SHP77 treated with DMSO at 0.1 percent for 48 hours (cell line): Measurements from ENCODE around the gene CPB1.
"Not testable (repeated sequence)": the region's sequence is repeated elsewhere in the genome, so short reads cannot be mapped to it uniquely, and the experiment has no call there.

ENCODE experiments used
- DNase-seq: peaks from one replicate; lab custom pipeline; 2025; lab: John Stamatoyannopoulos, UW

CPB1 gene

DNA sequence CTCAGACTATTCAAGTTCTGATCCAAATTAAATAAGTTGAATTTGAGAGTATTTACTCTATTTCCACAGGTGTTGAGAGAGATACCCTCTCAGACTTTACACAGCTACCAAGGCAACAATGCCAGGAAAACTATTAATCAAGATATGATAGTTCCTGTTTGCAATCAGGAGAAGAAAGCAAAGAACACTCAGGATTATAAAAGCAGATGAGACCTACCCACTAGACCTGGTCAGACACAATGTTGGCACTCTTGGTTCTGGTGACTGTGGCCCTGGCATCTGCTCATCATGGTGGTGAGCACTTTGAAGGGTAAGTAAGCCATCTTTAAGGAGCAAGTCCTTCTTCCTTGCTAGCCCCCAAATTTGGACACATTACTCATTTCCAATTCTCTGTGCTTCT, at the start of gene CPB1:
TSS of gene CPB1 (plus strand) at position 227 of the 400 bp plus-strand sequence. CDS start at position 240, 13 bp downstream.
- no peak for DNase-seq

DNA sequence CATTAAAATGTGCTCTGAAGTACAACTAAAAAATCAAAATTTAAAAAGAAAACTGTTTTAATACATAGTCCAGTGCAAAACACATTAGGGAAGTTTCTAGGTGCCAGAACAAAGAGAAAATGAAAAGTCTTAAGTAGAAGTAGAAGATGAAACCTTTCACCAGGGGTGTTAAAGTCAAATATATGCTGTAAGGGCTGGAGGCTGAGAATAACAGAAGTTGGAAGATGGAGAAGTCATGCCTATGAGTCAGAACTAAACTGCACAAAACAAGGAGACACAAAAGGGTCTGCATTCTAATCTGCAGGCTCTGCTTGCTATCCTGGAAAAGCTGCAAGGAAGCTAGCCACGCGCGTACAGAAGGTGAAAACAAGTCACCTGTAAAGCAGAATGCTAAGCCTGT, 48.7 kb upstream of the CPB1 start:
- DNase-seq, result no peak

DNA sequence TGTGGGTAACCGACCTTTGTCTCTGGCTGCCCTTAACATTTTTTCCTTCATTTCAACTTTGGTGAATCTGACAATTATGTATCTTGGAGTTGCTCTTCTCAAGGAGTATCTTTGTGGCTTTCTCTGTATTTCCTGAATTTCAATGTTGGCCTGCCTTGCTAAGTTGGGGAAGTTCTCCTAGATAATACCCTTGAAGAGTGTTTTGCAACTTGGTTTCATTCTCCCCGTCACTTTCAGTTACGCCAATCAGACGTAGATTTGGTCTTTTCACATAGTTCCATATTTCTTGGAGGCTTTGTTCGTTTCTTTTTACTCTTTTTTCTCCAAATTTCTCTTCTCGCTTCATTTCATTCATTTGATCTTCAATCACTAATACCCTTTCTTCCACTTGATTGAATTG, 42.6 kb upstream of the CPB1 start:
- not testable (repeated sequence) for DNase-seq

DNA sequence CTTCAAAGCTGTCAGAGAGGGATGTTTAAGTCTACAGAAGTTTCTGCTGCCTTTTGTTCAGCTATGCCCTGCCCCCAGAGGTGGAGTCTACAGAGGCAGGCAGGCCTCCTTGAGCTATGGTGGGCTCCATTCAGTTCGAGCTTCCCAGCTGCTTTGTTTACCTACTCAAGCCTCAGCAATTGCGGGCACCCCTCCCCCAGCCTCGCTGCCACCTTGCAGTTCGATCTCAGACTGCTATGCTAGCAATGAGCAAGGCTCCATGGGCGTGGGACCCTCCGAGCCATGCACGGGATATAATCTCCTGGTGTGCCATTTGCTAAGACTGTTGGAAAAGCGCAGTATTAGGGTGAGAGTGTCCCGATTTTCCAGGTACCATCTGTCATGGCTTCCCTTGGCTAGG, 41.5 kb upstream of the CPB1 start:
- not testable (repeated sequence) for DNase-seq

DNA sequence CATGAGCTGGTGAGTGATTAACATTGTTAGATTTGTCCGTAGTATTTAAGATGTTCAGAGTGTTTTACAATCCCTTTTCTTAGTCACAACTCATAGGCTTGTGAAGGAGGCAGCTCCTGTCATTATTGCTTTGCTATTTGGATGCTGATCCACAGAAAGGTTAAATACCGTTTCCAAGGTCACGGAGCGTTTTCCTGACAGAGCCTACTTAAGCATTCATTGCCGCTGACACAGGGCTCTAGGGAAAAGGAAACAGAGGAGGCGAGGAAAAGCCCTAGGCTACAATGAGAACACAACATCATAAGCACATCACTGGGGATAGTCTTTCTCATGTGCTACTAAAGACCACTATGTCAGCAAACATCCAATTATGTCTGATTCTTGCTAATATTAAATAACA, 38.5 kb upstream of the CPB1 start:
- DNase-seq, result peak; percentile 49

DNA sequence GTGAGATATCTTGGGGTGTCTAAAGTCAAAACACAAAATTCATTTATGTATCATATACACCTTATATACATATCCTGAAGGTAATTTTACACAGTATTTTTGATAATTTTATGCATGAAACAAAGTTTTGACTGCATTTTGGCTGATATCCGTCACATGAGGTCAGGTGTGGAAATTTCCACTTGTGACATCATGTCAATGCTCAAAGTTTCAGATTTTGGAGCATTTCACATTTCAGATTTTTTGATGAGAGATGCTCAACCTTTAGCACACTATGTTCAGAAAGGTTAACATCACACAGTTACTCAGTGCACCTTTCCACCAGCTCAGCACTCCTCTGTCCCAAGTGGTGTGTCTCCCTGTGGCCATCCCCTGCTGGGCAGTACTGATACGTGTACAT, 37.7 kb upstream of the CPB1 start:
- DNase-seq, result no peak

DNA sequence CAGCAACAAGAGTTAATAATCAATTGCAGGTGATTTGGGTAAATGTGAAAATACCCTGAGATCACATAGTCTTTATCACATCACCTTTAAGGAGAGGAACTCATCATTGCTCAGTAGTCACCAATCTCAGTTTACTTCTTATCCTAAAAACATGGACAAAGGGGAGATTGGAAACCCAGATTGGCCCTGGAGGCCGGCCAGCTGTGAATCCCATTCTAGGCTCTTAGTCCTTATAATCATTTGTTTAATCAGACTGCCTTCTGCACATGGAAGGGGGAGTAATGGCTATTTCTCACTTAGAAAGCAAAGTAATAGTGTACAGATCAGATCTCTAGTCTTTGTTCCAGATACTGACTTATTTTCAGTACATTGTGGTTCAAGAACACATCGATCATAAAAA, 37.2 kb upstream of the CPB1 start:
- no peak for DNase-seq

DNA sequence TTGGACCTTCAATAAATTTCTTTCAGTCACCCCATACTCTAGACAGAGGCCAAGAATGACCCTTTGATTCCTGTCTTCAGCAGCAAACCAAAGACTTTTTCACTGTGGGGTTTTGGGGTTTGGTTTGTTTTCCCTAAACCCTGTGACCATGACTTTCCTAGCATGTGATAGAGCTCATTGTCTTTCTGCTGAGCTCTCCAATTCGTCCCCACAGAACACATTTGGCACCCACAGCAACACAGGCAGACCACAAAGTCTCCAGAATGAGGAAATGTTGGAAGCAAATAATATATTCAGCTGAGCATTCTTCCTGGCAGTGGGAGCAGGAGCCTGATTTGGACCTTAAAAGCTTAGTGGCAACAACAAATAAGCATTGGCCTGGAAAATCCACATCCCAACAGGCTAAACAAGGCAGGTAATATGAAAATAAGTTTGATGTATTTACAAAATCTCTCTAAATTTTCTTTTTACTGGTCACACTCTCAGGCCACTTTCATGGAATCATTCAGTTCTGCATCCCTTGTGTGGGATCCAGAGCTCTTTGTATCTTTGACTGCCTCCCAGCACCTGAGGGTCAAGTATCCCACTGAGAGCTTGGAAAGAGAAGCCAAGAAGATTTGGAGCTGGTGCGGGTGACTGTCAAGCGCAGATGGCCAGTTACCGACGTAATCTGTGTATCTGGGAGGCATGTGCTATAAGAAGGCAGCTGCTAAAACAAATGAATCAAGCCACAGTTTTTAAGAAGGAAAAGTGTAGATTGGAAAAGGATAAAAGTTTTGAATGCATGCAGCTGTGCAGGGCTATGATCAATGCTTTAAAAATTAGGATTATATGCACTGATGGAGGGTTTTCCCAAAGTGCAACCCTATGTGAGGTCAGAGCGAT, 36.5 kb upstream of the CPB1 start:
- DNase-seq, result peak; percentile 84

DNA sequence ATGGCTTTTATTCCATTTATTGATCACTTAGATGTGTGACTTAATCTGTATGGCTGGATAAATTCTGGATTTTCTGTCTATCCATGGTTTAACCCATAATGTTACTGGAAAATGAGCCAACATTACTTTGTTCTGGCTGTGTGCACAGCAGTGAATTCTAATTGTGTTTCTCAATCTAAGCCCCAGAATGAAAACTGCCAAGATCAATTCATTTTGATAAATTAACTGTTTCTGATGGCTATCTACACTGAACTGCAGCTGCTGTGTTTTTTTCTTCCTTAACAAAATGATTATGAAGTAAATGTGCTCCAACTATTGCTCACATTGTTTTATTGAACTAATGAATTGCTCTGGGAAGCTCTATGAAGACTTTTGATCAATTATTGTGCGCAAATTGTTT, 35.7 kb upstream of the CPB1 start:
- no peak for DNase-seq

DNA sequence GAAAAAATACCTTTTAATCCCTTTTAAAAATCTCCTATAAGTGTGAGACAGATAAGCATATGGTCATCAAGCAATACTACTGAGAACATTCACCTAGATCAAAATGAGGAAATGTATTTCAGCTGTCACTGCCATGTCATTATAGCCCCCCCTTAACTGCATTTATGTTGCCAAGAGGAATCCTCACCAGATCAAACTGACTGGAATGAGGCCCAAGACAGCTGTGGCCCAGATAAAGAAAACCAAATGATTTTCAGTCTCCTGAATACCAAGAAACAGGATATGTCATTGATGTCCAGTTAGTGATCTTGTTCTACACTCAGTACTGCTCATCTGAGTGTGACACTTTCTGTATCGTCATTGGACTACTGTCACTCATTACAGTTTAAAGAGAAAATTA, 35.1 kb upstream of the CPB1 start:
- no peak for DNase-seq

DNA sequence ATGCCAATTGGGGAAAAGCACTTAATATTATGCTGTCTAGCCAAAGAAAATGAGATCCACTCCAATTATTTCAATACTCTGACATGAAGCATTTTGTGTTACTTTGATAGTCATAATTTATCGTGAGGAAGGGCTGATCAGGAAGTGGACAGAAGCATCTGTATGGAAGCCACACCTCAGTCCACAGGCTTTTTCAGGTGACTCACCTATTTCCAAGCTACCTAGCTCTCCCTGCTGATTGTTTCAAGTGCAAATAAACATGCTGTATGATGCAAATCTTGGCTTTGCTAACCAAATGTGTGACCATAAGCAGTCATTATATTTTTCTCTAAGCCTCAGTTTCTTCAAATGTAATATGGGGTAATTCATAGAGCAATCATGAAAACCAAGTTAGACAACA, 30.8 kb upstream of the CPB1 start:
- no peak for DNase-seq

DNA sequence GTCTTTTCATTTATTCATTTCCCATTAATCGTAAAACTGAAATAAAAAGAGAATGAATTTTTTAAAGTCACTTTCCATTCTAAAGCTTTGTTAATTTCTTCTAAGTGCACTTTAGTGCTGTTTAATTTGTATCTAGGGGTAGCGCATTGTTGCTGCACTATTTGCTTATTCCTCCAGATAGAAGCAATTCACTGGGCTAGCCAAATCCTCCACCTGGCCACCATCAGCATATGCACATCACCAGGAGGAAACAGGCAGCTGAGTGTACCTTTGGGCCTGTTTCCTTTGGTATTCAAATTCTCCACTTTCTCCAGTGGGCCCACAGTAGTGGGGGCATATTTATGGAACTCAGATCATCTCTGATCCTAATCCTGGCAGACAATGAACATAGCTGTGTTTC, 29.8 kb upstream of the CPB1 start:
- DNase-seq, result no peak

DNA sequence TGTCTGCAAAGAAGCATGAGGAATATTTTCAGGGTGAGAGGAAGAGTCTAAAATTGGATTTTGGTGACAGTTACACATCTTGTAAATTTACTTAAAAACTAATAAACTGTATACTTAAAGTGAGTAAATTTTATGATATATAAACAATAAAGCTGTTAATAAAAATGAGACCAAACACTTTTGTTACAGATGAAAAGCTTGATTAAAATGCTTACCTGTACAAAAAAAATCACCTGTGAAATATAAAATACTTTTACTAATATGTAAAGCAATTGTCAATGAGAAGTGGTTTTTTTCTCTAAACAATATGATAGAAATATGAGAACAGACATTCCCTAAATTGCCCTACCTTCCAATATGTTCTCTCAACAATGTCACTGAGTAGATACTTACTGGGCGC, 27.2 kb upstream of the CPB1 start:
- no peak for DNase-seq

DNA sequence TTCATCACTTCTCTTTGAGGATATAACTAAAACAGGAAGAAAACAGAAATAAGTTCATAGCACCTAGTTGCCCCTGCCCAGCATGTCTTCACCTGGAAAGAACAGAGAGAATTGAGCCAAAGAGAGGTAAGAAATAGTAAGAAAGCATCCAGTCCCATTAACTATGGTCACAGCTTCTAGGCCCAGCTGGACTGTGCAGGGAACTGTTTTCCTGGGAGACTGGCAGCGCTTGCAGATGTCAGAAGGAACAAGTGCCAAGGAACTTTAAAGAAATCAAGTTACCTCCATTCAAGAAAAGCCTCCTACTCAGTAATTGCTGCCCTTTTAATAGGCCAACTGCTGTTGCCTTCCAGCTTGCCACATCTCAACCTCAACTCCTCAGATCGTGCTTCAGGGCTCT, 17.8 kb upstream of the CPB1 start:
- no peak for DNase-seq

DNA sequence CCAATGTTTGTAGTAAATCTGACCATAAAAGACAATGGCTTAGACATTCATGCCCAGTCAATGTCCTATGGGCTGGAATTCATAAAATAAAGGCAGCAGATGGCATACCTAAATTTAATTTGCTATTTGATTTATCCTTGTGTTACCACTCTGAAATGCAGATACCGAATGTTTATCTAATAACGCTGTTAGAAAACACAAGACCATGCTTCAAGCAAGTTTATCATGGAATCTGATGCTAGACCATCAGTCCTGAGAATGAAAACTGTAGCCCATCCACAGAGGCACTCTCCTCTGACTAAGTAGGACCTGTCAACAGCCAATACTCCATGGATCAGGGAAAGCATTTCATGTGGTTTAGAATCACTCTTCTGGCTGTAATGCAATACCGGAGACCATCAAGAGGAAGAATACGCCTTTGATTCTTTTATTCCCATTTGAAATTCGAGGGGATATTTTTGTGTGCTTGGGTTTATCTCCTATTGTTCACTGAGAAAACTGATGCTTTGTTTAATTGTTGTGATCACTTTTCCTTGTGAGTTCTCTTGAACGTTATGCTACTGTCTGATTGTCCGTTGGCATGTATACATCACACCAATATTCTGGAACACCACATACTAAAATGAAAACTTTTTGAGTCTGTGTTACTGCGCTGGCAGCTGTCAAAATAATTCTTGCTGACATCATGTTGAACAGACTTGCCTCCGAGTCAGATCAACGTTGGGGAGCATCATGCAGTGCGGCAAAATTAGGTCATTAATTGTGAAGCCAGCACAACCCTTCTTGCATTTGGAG, 12.1 kb upstream of the CPB1 start:
- peak; percentile 89 for DNase-seq

DNA sequence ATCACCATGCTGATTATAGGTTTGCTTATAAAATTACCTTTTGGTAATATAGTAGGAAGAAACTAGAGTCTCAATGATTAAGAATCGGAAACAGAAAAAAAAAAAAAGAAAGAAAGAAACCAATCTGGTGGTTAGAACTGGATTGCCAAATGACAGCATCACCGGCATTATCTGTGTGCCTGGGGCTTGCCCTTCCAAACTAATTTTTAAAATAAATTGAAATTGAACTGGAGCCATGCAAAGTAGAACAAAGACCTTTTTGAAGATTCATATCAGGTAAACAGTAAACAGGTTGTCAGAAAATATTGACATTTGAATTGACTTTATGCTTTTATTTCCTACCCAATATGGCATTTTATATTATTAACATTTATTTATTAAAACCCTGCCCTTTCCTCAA, 11.2 kb upstream of the CPB1 start:
- peak; percentile 34 for DNase-seq

DNA sequence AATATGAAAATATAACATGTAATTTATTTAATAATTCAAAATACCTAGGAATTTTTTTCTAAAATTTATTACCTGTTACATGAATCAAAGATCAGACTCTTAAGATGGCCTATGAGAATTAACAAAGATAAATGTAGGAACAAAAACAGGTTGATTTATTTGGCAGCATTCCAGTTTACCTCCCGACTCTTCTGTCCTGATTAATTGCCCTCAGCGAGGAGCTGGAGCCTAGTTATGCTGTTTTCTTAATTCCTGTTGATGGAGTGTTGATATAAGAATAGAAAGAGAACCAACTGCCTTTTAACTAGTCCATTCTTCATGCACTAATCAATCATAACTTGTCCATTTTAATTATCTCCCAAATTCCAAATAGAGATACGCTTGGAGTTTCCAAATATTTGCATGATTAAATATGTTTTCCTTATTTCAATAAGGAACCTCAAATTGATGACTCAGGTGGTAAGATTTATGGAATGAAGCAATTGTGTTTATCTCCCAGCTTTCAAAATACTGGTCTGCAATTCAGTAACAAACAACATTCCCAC, 10.6 kb upstream of the CPB1 start:
- DNase-seq, result peak; percentile 92

DNA sequence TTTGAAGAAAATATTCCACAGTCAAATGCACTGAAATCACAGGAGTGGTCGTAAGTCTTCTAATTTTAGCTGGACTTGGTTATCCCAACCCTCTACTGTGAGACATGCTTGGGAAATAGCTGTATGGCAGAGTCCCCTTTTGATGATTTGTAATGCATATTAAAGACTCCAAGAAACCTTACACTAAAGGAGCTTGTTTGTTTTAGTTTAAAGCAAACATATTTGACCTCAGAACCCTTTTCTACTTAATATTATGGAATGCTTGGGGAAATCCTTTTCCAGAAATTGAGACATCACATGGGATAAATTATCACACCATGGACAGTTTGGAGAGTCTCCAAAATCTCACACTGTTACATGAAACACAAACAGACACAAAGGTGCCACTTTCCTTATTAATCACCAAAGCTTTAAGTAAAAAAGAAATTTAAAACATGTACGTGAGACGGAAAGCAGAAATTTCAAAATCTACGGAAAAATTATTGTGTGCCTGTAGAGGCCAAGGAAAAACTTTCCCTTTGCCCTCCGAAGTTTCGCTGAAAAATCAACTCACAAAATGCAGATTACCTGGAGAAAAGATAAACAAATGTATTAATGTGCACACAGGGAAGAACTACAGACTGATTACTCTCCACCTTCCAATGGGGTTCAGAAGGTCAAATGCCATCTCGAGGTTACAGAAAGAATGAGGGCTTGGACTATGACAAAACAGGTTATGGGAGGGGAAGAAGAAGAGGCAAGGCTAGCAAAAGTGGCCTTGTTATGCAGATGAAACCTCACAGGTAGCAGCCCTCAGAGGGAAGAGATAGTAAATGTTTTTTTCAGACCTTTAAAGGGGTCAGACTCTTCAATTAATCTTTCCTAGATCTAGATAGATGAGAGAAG, 7.0 kb upstream of the CPB1 start:
- DNase-seq, result no peak

DNA sequence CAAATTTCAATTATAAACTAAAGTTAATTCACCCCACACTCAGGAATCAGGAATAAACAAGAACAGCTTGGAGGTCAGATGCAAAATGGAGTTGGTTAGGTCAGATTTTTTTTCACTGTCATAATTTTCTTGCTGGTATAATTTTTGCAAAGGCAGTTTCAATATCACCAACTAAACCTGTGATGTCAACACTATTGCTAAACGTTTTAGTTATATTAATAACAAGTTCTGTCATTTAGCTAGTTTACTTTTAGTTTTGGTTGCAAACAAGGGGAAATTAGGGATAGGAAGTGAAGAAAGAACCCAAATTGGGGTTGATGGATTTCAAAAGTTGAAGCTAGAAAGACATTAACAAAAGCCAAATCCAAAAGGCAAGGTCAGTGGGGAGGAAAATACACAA, 4.6 kb upstream of the CPB1 start:
- no peak for DNase-seq

DNA sequence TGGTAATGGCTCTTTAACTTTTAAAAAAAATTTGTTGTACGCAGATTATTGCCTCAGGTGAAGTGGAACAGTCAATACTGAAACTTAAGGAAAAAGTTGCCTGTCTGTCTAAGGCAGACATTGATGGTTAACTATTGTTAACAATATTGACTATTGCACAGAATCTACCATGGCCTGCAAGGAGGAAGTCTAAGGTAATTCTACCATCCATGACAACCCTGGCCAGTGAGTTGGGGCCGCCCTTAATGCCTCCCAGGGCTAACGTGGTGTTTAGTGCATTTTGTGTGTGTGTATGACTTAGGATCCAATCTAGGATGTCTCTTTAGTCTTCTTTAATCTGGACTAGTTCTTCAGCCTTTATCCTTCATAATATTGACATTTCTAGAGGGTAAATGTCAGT, 2.1 kb upstream of the CPB1 start:
- DNase-seq, result no peak

DNA sequence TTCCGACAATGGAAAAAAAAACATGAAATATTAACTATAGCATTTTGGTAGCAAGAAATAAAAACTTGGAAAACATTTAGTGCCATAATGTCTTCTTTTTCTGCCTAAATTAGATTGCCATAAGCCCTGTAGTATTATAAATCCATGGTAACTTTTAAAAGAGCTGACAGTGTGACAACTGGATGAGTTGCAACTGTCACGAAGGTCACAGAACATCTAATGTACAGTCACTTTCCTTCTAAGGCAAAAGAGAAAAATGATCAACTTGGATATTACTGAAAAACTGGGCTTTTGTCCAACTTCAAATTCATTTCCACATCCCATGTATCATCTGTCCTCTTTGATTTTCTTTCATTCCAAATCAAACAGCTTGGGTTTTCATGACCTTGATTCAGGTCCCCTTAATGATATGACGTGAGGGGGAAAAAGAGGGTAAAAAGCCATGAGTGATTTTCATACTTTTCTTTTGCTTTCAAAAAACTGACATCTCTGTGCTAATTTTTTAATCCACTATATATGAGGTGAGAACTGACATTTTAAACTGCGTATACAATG, 602 bp downstream of the CPB1 start:
- no peak for DNase-seq

DNA sequence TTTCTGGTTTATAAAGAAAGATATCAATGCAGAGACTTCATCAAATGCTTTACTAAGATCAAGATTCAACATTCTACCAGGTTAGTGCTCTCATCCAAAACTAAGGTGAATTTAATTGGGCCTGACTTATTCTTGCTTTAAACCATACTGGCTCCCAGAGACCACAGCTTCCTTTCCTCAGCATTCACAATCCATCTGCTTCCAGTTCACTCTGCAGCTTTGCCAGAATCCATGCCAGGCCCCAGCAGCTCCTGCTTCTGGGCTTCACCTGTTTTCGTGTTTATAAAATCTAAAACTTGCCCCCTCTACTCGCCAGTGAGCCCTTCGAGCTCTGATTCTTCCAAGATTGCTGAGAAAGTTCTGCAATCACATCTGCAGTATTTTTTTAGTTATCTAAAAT, 2.3 kb downstream of the CPB1 start:
- DNase-seq, result no peak
